Nephron progenitor cell (in vitro differentiated cells): ENCODE measurements around the gene PRKAG2.

ENCODE experiments used
- DNase-seq: peaks from one replicate; pipeline ENCODE4 v3.0.0; 2021
- H3K27ac Mint-ChIP-seq: 2 replicates; pipeline ENCODE4 v1.8.0; 2021; ENCODE audit warnings: mild to moderate bottlenecking, moderate library complexity, mixed read lengths
- H3K27me3 Mint-ChIP-seq: 2 replicates; pipeline ENCODE4 v1.8.0; 2021; ENCODE audit warnings: mild to moderate bottlenecking, low read depth, mixed read lengths; ENCODE audit not compliant: poor library complexity
- H3K36me3 Mint-ChIP-seq: 2 replicates; pipeline ENCODE4 v1.8.0; 2021; ENCODE audit warnings: low read depth, mixed read lengths
- H3K4me1 Mint-ChIP-seq: 2 replicates; pipeline ENCODE4 v1.8.0; 2021; ENCODE audit warnings: mixed read lengths
- H3K4me3 Mint-ChIP-seq: 2 replicates; pipeline ENCODE4 v1.8.0; 2021; ENCODE audit warnings: mild to moderate bottlenecking, moderate library complexity, mixed read lengths
- H3K9me3 Mint-ChIP-seq: 2 replicates; pipeline ENCODE4 v1.8.0; 2021; ENCODE audit warnings: mild to moderate bottlenecking, moderate library complexity, mixed read lengths
- CTCF ChIP-seq: fragments of 200-600 bp; sonication (generic); IDR thresholded peaks from 2 replicates; pipeline ENCODE4 v1.5.0; 2021; ENCODE audit warnings: antibody characterized with exemption

PRKAG2 gene

DNA sequence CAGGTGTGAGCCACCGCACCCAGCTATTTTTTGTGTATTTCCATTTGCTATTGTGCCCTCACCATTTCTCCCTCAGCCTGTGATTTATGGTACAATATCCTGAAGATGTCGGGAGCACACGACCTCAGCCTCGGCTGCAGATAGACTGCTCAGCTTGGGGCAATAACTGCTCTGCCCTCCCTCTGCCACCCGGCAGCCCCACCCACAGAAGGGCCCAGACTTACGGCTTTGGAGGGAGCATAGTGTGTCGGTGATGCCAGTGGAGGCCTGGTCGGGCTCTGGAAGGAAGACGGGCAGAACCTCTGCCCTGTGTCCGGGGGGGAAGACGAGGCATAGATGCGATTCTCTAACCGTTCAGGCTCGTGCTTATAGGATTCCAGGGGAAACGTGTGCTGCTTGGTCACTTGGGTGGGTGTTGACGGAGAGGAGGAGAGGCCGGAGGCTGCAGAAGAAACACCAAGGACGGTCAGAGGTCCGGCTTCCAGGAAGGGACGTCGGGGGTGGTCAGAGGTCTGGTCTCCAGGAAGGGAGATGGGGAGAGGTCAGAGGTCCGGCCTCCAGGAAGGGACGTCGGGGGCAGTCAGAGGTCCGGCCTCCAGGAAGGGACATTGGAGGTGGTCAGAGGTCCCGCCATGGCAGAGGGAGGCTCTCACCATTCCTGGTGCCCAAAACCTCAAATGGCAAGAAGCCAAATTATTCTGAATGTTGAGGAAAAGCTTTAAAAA, 201.6 kb downstream of the PRKAG2 start:
- Mint-ChIP-seq H3K4me3 (no peak overlapping the region), H3K9me3 (no peaks in the 10 kb centered on the region), H3K4me1 (peaks cover 48% of the 10 kb centered on the region), H3K36me3 (no peaks in the 10 kb centered on the region), H3K27me3 (peaks cover 3% of the 10 kb centered on the region), H3K27ac (no peak overlapping the region)
- no peak for TF ChIP-seq CTCF
- DNase-seq, result no peak

GRCh38 chr7:151674161-151674920, 202.6 kb downstream of the PRKAG2 start:
- no peak for TF ChIP-seq CTCF
- no peaks in the 10 kb centered on the region for H3K36me3 Mint-ChIP-seq
- H3K27ac Mint-ChIP-seq, result no peak overlapping the region
- H3K4me3 Mint-ChIP-seq, result no peak overlapping the region
- peaks cover 49% of the 10 kb centered on the region for H3K4me1 Mint-ChIP-seq
- H3K9me3 Mint-ChIP-seq, result no peaks in the 10 kb centered on the region
- H3K27me3 Mint-ChIP-seq, result peaks cover 7% of the 10 kb centered on the region
- no peak for DNase-seq

DNA sequence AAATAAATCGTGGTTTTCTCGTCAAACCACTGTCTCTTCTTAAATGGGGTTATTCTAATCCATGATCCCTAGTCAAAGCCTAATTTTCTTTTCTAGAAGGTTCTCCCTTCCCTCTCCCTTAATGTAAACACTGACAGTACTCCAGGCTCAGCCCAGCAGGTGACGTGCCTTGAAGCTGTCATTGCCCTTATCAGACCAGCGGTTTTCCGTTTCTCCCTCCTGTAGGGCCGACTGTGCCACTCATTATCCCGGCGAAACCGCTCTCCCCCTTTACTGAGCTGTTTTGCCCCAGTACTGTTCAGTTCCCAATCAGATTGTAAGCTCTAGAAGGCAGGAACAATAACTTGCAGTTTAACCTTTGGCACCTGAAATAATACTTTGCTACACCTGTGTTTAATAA, 203.7 kb downstream of the PRKAG2 start:
- DNase-seq, result no peak
- Mint-ChIP-seq H3K36me3 (no peaks in the 10 kb centered on the region), H3K9me3 (peaks cover 4% of the 10 kb centered on the region), H3K27ac (no peak overlapping the region), H3K27me3 (peaks cover 12% of the 10 kb centered on the region), H3K4me3 (no peak overlapping the region), H3K4me1 (peaks cover 47% of the 10 kb centered on the region)
- no peak for TF ChIP-seq CTCF

DNA sequence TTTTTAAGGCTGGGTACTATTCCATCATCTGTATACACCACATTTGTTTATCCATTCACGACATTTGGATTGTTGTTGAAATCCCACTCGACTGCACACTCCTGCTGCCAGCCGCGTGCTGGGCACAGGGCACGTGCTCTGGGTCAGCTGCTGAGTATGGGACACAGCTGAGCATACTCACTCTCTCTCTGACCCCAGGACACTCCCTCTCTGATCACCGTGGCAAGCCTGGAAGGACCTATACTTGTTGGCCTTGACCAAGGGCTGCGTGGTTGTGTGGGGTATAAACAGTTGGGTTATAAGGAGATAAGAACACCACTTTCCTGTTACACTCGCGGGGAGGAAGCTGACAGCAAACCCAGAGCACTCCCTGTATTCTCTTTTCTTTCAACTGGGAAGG, 204.2 kb downstream of the PRKAG2 start:
- TF ChIP-seq CTCF, result no peak
- no peaks in the 10 kb centered on the region for H3K36me3 Mint-ChIP-seq
- peaks cover 12% of the 10 kb centered on the region for H3K27me3 Mint-ChIP-seq
- H3K4me1 Mint-ChIP-seq, result peaks cover 42% of the 10 kb centered on the region
- no peak overlapping the region for H3K27ac Mint-ChIP-seq
- no peak for DNase-seq
- H3K4me3 Mint-ChIP-seq, result no peak overlapping the region
- peaks cover 8% of the 10 kb centered on the region for H3K9me3 Mint-ChIP-seq

GRCh38 chr7:151671514-151671913, 205.4 kb downstream of the PRKAG2 start:
- Mint-ChIP-seq H3K4me1 (peaks cover 37% of the 10 kb centered on the region), H3K36me3 (no peaks in the 10 kb centered on the region), H3K27ac (no peak overlapping the region), H3K9me3 (peaks cover 17% of the 10 kb centered on the region), H3K27me3 (peaks cover 12% of the 10 kb centered on the region), H3K4me3 (no peak overlapping the region)
- no peak for DNase-seq
- no peak for TF ChIP-seq CTCF
